Retinal pigment epithelial cell (primary cell): ENCODE measurements around the gene TOR4A.

Experiments used
- DNase-seq: peaks from one replicate; pipeline ENCODE4 v3.0.0-alpha.2; 2010; ENCODE audit warnings: low read depth
- H3K4me3 ChIP-seq: 2 replicates; pipeline ENCODE4 v1.5.1; 2011; ENCODE audit warnings: mild to moderate bottlenecking, low read length, control low read depth, moderate library complexity
- CTCF ChIP-seq: conservative IDR thresholded peaks from 2 replicates; pipeline ENCODE4 v1.5.1; 2011; ENCODE audit warnings: low read depth, low read length, control low read depth, inconsistent platforms

The TOR4A gene

GRCh38 chr9:137266585-137267453 lies 10.7 kb upstream of the TOR4A start:
- TF ChIP-seq CTCF = no peak
- no peak for DNase-seq
- no peak overlapping the region for H3K4me3 ChIP-seq

- no peak overlapping the region for H3K4me3 ChIP-seq
- TF ChIP-seq CTCF = no peak
- DNase-seq = no peak
Observed at GRCh38 chr9:137267933-137268355, 9.6 kb upstream of the TOR4A start.

GRCh38 chr9:137268538-137269201 lies 8.9 kb upstream of the TOR4A start:
- no peak overlapping the region for H3K4me3 ChIP-seq
- DNase-seq = no peak
- no peak for TF ChIP-seq CTCF

- H3K4me3 ChIP-seq = no peak overlapping the region
- DNase-seq = no peak
- TF ChIP-seq CTCF = no peak
Observed at GRCh38 chr9:137269231-137269772, 8.2 kb upstream of the TOR4A start.

GRCh38 chr9:137270929-137271695 lies 6.4 kb upstream of the TOR4A start:
- no peak overlapping the region for H3K4me3 ChIP-seq
- DNase-seq = no peak

GRCh38 chr9:137271696-137272076 lies 5.8 kb upstream of the TOR4A start:
- no peak overlapping the region for H3K4me3 ChIP-seq
- DNase-seq = no peak
- no peak for TF ChIP-seq CTCF

More at GRCh38 chr9:137270929-137271695, 6.4 kb upstream of the TOR4A start:
- no peak for TF ChIP-seq CTCF
